HG02885 (cell line): Measurements from ENCODE around the gene NRAS.

Experiments used
- ATAC-seq: cut with Tn5 transposase; IDR thresholded peaks from one replicate; pipeline ENCODE4 v1.9.1; 2021; ENCODE audit warnings: mild to moderate bottlenecking; ENCODE audit not compliant: unreplicated experiment, poor library complexity

NRAS gene

GRCh38 chr1:114729782-114730181 is 13.2 kb upstream of the NRAS start:
- ATAC-seq = no peak

- ATAC-seq = no peak
These were observed 12.0 kb upstream of the NRAS start for GRCh38 chr1:114728553-114728952.

GRCh38 chr1:114725230-114725629 is 8.7 kb upstream of the NRAS start:
- no peak for ATAC-seq

DNA sequence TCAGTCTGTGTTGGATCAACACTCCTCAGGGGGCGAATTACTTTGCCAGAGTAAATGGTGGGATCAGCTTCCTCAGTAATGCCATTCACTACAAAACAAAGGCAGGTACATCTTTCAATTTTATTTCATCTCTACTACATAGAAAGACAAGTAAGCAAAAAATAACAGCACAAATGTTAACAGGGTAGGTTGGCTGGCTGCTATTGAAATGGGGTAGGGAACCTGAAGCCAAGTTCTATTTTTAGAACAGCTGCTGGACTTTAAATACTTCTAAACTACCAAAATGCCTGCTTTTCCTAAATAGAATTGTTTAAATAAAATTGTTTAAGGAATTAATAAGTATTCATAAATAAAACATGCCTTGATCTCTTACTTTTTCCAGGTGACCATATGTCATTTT is 7.3 kb upstream of the NRAS start:
- no peak for ATAC-seq

GRCh38 chr1:114723457-114723856 is 6.9 kb upstream of the NRAS start:
- ATAC-seq = no peak

- no peak for ATAC-seq
These were observed 3.9 kb upstream of the NRAS start for GRCh38 chr1:114720492-114720891.

- no peak for ATAC-seq
These were observed 2.8 kb upstream of the NRAS start for GRCh38 chr1:114719424-114719787.

- no peak for ATAC-seq
These were observed 2.3 kb upstream of the NRAS start for GRCh38 chr1:114718661-114719423.

- peak; percentile 10 for ATAC-seq
These were observed 643 bp downstream of the NRAS start for GRCh38 chr1:114715952-114716303.

DNA sequence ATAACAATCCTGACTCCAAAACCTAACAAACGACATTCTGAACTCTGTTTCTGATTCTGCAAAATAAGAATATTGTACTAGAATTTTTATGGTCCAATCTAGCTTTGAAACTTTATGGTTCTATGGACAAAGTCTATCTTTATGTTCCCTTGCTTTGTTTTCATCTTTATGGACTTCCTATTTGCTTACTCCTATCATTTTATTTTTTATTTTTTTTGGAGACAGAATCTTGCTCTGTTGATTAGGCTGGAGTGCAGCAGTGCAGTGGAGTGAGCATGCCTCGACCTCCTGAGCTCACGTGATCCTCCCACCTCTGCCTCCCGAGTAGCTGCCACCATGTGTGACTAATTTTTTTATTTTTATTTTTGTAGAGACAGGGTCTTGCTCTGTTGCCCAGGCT is 3.6 kb downstream of the NRAS start:
- no peak for ATAC-seq

- ATAC-seq = no peak
These were observed 6.2 kb downstream of the NRAS start for GRCh38 chr1:114710360-114710759.

DNA sequence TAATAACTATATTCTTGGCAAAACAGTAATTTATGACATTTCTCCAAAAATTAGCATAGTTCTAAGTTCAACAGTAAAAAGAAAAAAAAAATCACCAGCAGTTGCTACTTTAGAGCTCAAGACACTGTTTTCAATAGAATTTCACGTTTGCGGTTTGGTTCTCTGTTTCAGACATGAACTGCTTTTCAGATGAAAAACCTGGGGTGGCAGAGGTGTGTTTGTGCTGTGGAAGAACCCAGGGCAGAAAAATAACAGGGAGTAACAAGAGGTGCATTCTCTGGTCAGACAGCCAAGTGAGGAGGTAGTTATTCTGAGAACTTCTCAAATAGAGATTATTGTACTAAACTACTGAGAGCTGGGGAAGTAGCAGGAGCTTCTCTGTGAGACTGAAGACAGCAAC is 9.0 kb downstream of the NRAS start:
- ATAC-seq = no peak

DNA sequence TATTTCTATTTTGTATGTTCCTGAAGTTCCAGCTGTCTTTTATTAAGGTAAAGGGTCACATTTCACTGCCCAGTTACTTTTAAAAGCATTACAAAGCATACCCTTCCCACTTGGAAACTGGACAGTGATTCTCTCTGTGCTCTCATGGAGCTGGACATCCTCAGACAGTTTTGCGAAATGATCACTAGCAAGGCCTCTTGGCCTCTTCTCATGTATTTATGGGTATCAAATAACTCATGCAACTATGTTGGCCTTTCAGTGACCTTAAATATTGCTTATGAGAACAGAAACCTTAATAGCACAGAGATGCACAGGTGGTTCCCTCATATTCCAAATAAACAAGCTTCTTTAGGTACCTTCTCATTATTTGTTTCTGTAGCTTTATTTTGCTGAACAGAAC is 13.3 kb downstream of the NRAS start:
- peak; percentile 56 for ATAC-seq

DNA sequence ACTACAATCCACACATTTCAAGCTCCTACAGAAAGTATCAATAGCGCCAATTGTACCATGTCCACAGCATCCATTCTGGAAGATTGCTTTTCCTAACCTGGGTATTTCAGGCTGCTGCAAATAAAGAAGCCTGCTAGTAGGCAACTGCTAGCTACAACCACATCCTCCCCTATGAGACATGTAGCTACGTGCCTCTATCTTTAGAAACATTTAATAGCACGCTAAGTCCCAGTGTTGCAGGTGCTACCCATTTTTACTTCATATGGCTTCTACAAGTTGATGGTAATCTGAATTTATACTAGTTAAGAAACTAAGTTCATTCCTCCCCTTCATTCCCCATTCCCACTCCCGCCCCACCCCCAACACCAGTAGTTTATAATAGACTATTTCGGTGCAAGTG is 13.8 kb downstream of the NRAS start:
- ATAC-seq = peak; percentile 87

- no peak for ATAC-seq
These were observed 14.6 kb downstream of the NRAS start for GRCh38 chr1:114701931-114702330.

DNA sequence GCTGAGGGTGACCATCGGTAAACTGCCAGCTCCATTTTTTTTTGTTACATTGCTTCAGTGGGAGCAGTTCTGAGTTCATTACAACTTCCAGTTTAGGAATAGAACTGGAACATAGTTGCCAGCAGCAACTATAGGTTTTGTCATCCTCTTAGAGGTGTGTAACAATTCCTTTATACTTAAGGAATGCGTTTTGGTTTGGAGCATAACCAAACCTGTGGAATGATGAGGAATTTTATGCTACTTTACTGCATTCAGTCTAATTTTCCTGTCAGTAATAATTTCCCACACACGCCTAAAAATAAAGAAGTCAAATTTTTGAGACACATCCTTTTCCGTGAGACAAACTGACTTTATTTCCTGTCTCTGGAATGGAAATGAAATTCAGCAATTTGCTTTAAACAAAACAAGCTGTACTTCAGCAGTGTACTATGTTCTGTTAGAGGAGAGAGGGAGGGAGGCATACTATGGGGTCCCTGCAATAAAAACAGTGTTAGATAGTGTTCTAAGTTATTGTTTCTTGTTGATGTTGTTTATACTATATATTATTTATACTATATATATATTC is 16.5 kb downstream of the NRAS start:
- no peak for ATAC-seq

GRCh38 chr1:114696810-114697209 is 19.8 kb downstream of the NRAS start:
- ATAC-seq = no peak

GRCh38 chr1:114695430-114696058 is 21.0 kb downstream of the NRAS start, which contains the start of gene AMPD1:
TSS of gene AMPD1 (minus strand) at chr1:114695546. CDS start at chr1:114695471, 75 bp downstream.
- ATAC-seq = no peak

DNA sequence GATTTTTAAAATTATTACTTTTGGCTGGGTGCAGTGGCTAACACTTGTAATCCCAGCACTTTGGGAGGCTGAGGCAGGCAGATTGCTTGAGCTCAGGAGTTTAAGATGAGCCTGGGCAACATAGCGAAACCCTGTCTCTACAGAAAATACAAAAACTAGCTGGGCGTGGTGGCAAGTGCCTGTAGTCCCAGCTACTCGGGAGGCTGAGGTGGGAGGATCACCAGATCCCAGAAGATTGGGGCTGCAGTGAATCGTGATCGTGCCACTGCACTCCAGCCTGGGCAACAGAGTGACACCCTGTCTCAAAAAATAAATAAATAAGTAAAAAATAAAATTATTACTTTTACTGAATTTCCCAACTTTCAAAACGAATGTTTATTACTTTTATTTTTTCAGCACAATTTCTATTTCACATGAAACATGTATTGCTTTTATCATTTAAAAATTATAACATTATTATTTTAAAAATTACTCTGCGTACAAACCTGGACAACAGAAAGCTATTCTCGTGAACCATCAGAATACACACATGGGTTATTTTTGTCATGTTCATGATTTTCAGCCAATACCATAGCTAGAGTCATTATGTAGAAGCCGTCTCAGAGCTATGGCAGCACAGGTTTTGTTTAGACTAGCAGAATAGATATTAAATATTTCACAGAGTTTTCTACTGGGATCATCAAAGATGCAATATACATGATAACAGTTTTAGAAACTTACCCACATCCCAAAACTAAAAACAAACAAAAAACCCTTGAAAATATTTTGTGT is 21.8 kb downstream of the NRAS start:
- ATAC-seq = no peak

- ATAC-seq = no peak
These were observed 23.6 kb downstream of the NRAS start for GRCh38 chr1:114692947-114693346.

DNA sequence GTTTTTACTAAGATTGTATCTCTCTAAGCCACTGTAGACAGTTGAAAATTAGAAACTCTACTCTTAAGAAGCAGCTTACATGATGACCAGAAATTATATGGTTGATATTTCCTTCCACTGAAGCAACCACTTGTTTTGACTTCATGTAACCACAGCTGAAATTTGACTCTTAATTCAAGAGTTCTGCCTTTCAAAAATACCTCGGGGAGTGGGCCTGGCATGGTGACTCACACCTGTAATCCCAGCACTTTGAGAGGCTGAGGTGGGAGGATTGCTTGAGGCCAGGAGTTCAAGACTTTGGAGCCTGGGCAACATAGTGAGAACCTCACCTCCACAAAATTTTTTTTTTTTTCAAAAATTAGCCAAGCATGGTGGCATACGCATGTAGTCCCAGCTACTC is 25.5 kb downstream of the NRAS start:
- no peak for ATAC-seq
